SK-N-SH treated with all-trans-retinoic acid at 6 μM for 48 hours (cell line): Measurements from ENCODE around the gene CRX.

Source experiments
- ATAC-seq: fragments of 200-7000 bp; cut with Tn5 transposase; 3 replicates; pipeline ENCODE4 v1.9.1; 2020; ENCODE audit warnings: mild to moderate bottlenecking, moderate library complexity
- ARNTL ChIP-seq: fragments of 450-650 bp; formaldehyde crosslinking; IDR thresholded peaks from 2 replicates; pipeline ENCODE4 v1.5.0; 2020; ENCODE audit warnings: low read depth, mild to moderate bottlenecking, moderate library complexity, borderline replicate concordance
- BACH2 ChIP-seq: fragments of 250-450 bp; sonication (Bioruptor Pico); IDR thresholded peaks from 2 replicates; pipeline ENCODE4 v1.9.0; 2021; ENCODE audit warnings: mild to moderate bottlenecking, borderline replicate concordance
- CREB5 ChIP-seq: fragments of 250-450 bp; sonication (Bioruptor Pico); IDR thresholded peaks from 2 replicates; pipeline ENCODE4 v1.5.1; 2020; ENCODE audit warnings: low read depth, mild to moderate bottlenecking, moderate library complexity
- CSDC2 ChIP-seq: fragments of 250-450 bp; sonication (Bioruptor Pico); IDR thresholded peaks from 2 replicates; pipeline ENCODE4 v1.5.0; 2020; ENCODE audit warnings: mild to moderate bottlenecking, moderate library complexity
- CSRNP3 ChIP-seq: fragments of 250-450 bp; sonication (Bioruptor Pico); IDR thresholded peaks from 2 replicates; pipeline ENCODE4 v1.5.1; 2021; ENCODE audit warnings: mild to moderate bottlenecking, moderate library complexity
- GLIS3 ChIP-seq: fragments of 250-450 bp; sonication (Bioruptor Pico); IDR thresholded peaks from 2 replicates; pipeline ENCODE4 v1.5.0; 2020; ENCODE audit warnings: mild to moderate bottlenecking, moderate library complexity
- ISL1 ChIP-seq: fragments of 250-450 bp; sonication (Bioruptor Pico); IDR thresholded peaks from 2 replicates; pipeline ENCODE4 v2.1.2; 2022; ENCODE audit warnings: mild to moderate bottlenecking, moderate library complexity
- PATZ1 ChIP-seq: fragments of 250-450 bp; sonication (Bioruptor Pico); IDR thresholded peaks from 2 replicates; pipeline ENCODE4 v1.8.0; 2020; ENCODE audit warnings: mild to moderate bottlenecking, moderate library complexity, borderline replicate concordance
- POU6F1 ChIP-seq: fragments of 250-450 bp; sonication (Bioruptor Pico); IDR thresholded peaks from 2 replicates; pipeline ENCODE4 v1.8.0; 2021; ENCODE audit warnings: low read depth, mild to moderate bottlenecking, moderate library complexity, borderline replicate concordance
- PPARA ChIP-seq: fragments of 250-450 bp; sonication (Bioruptor Pico); IDR thresholded peaks from 2 replicates; pipeline ENCODE4 v1.5.0; 2020; ENCODE audit warnings: mild to moderate bottlenecking, borderline replicate concordance
- RARB ChIP-seq: fragments of 250-450 bp; sonication (Bioruptor Pico); IDR thresholded peaks from 2 replicates; pipeline ENCODE4 v1.8.0; 2021; ENCODE audit warnings: mild to moderate bottlenecking, moderate library complexity
- SNAI2 ChIP-seq: fragments of 250-450 bp; sonication (Bioruptor Pico); IDR thresholded peaks from 2 replicates; pipeline ENCODE4 v1.5.0; 2020; ENCODE audit warnings: mild to moderate bottlenecking, moderate library complexity
- TCF4 ChIP-seq: fragments of 250-450 bp; sonication (Bioruptor Pico); IDR thresholded peaks from 2 replicates; pipeline ENCODE4 v1.8.0; 2021; ENCODE audit warnings: mild to moderate bottlenecking, moderate library complexity, borderline replicate concordance
- TOX ChIP-seq: fragments of 250-450 bp; sonication (Bioruptor Pico); IDR thresholded peaks from 2 replicates; pipeline ENCODE4 v1.8.0; 2021; ENCODE audit warnings: mild to moderate bottlenecking, moderate library complexity, borderline replicate concordance
- TSHZ2 ChIP-seq: fragments of 250-450 bp; sonication (Bioruptor Pico); IDR thresholded peaks from 2 replicates; pipeline ENCODE4 v1.5.0; 2020; ENCODE audit warnings: mild to moderate bottlenecking, moderate library complexity
- ZC3H10 ChIP-seq: fragments of 250-450 bp; sonication (Bioruptor Pico); IDR thresholded peaks from 2 replicates; pipeline ENCODE4 v1.5.1; 2021; ENCODE audit warnings: mild to moderate bottlenecking, moderate library complexity
- ZFP3 ChIP-seq: fragments of 250-450 bp; sonication (Bioruptor Pico); IDR thresholded peaks from 2 replicates; pipeline ENCODE4 v1.5.0; 2020; ENCODE audit warnings: mild to moderate bottlenecking, moderate library complexity
- ZNF565 ChIP-seq: fragments of 450-650 bp; formaldehyde crosslinking; conservative IDR thresholded peaks from 2 replicates; pipeline ENCODE4 v1.5.0; 2020; ENCODE audit warnings: low read depth, mild to moderate bottlenecking, moderate library complexity
- ZNF8 ChIP-seq: fragments of 450-650 bp; formaldehyde crosslinking; IDR thresholded peaks from 2 replicates; pipeline ENCODE4 v1.5.0; 2020; ENCODE audit warnings: mild to moderate bottlenecking, moderate library complexity

The CRX gene

GRCh38 chr19:47839411-47839810 lies 17.7 kb downstream of the CRX start:
- no peak for ATAC-seq
- no peak for TF ChIP-seq CSRNP3 (CRISPR knock-in tag)
- TF ChIP-seq TOX (CRISPR knock-in tag): no peak
- no peak for TF ChIP-seq BACH2 (CRISPR knock-in tag)
- TF ChIP-seq TCF4: no peak
- TF ChIP-seq POU6F1 (CRISPR knock-in tag): no peak
- no peak for TF ChIP-seq TSHZ2 (CRISPR knock-in tag)
- TF ChIP-seq ZC3H10 (CRISPR knock-in tag): no peak
- TF ChIP-seq ZFP3 (CRISPR knock-in tag): no peak
- TF ChIP-seq RARB (CRISPR knock-in tag): no peak
- TF ChIP-seq PATZ1: no peak
- TF ChIP-seq, all 23 proteins: peak for 0

GRCh38 chr19:47839913-47840312 lies 18.2 kb downstream of the CRX start:
- TF ChIP-seq GLIS3 (CRISPR knock-in tag) (no peak), PPARA (CRISPR knock-in tag) (no peak), ZFP3 (CRISPR knock-in tag) (no peak), TCF4 (no peak), TOX (CRISPR knock-in tag) (no peak), ZNF8 (CRISPR knock-in tag) (no peak), TSHZ2 (CRISPR knock-in tag) (no peak), POU6F1 (CRISPR knock-in tag) (no peak)
- ATAC-seq: peak; percentile 55

- no peak for ATAC-seq
- TF ChIP-seq CSDC2 (CRISPR knock-in tag) (no peak), RARB (CRISPR knock-in tag) (no peak), PPARA (CRISPR knock-in tag) (no peak), PATZ1 (no peak), CREB5 (no peak), GLIS3 (CRISPR knock-in tag) (no peak), SNAI2 (no peak), POU6F1 (CRISPR knock-in tag) (no peak), ARNTL (CRISPR knock-in tag) (no peak), BACH2 (CRISPR knock-in tag) (no peak), ZNF565 (CRISPR knock-in tag) (no peak), ISL1 (CRISPR knock-in tag) (no peak)
Measured at GRCh38 chr19:47842941-47843340, 21.2 kb downstream of the CRX start.
